ENCODE measurements around the gene NFATC2. TPM values are rescaled to one million over a fixed set of nuclear protein-coding genes. Genes with fewer than 3 reads are reported as not detected.
A peak's percentile ranks its signal among the peaks of the same experiment; 100 is the strongest.

The NFATC2 gene
- total RNA-seq, 1 donor from 2014 or later = 3.9 TPM

DNA sequence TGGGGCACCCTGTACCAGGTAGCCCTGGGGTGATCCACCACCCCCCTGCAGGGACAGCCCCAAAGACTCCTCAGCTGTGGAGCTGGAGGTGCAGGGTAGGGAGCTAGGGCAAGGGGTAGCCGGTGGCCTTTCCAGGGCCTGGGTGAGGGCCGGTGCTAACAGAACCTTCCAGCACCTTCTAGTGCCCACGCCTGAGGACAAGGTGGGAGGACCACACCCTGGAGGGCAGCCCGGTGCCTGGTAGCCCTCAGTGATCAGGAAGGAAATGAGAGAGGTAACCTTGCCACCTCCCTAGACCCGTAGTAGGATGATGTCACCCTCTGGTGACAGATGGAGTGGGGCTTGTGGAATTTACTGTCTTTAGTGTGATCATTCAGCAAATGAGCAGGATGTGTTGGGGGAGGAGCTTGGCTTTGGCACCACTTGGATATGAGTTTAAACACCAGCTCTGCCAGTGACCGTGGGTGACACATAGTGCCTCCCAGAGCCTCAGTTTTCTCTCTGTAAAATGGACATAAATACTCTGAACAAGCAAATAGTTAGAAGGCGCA is 187.7 kb downstream of the NFATC2 start:
- Histone ChIP-seq H3K4me3 (ENCODE audit: insufficient read depth, low read depth, low read length) (no peak overlapping the region), H2AFZ (ENCODE audit: low read depth, low read length) (no peak overlapping the region), H4K20me1 (ENCODE audit: insufficient read depth, low read length) (no peaks in the 10 kb centered on the region), H3K9ac (ENCODE audit: low read length) (peak overlapping the region; percentile 85), H3K79me2 (ENCODE audit: insufficient read depth, low read length) (no peaks in the 10 kb centered on the region), H3K36me3 (ENCODE audit: insufficient read depth, low read length) (no peaks in the 10 kb centered on the region), H3K27me3 (ENCODE audit: insufficient read depth, low read length) (no peaks in the 10 kb centered on the region), H3K4me2 (ENCODE audit: low read length) (peak overlapping the region; percentile 53), H3K27ac (ENCODE audit: low read depth, low read length) (peak overlapping the region; percentile 100), H3K4me1 (ENCODE audit: insufficient read depth, low read length) (peaks cover 50% of the 10 kb centered on the region), H3K9me3 (ENCODE audit: insufficient read depth, low read depth, low read length) (no peaks in the 10 kb centered on the region)
- Mint-ChIP-seq H3K27ac (ENCODE audit: unreplicated experiment) (peak overlapping the region; percentile 83), H3K9me3 (ENCODE audit: unreplicated experiment) (peaks cover 5% of the 10 kb centered on the region), H3K27me3 (ENCODE audit: low read depth, unreplicated experiment) (no peaks in the 10 kb centered on the region), H3K4me3 (ENCODE audit: unreplicated experiment) (no peak overlapping the region), H3K36me3 (ENCODE audit: low read depth, unreplicated experiment) (no peaks in the 10 kb centered on the region), H3K4me1 (ENCODE audit: low read depth, unreplicated experiment) (peaks cover 34% of the 10 kb centered on the region)
- DNase-seq (ENCODE audit: low read depth) = peak; percentile 78
- no peak for TF ChIP-seq CTCF (IDR thresholded peaks at IDR 0.05; ENCODE audit: insufficient read depth, low read depth, low read length)
- TF ChIP-seq EZH2 (IDR thresholded peaks at IDR 0.05; ENCODE audit: insufficient read depth, low read length) = no peak
- no peak for FAIRE-seq

- Histone ChIP-seq H3K9ac (ENCODE audit: low read length) (peak overlapping the region; percentile 85), H3K4me3 (ENCODE audit: insufficient read depth, low read depth, low read length) (peak overlapping the region; percentile 4), H3K9me3 (ENCODE audit: insufficient read depth, low read depth, low read length) (no peaks in the 10 kb centered on the region), H3K4me2 (ENCODE audit: low read length) (peak overlapping the region; percentile 53), H3K27ac (ENCODE audit: low read depth, low read length) (peak overlapping the region; percentile 100), H3K4me1 (ENCODE audit: insufficient read depth, low read length) (peaks cover 50% of the 10 kb centered on the region), H4K20me1 (ENCODE audit: insufficient read depth, low read length) (no peaks in the 10 kb centered on the region), H3K36me3 (ENCODE audit: insufficient read depth, low read length) (no peaks in the 10 kb centered on the region), H3K79me2 (ENCODE audit: insufficient read depth, low read length) (no peaks in the 10 kb centered on the region), H3K27me3 (ENCODE audit: insufficient read depth, low read length) (no peaks in the 10 kb centered on the region), H2AFZ (ENCODE audit: low read depth, low read length) (no peak overlapping the region)
- TF ChIP-seq EZH2 (IDR thresholded peaks at IDR 0.05; ENCODE audit: insufficient read depth, low read length) = no peak
- TF ChIP-seq CTCF (IDR thresholded peaks at IDR 0.05; ENCODE audit: insufficient read depth, low read depth, low read length) = no peak
- Mint-ChIP-seq H3K9me3 (ENCODE audit: unreplicated experiment) (peaks cover 3% of the 10 kb centered on the region), H3K36me3 (ENCODE audit: low read depth, unreplicated experiment) (no peaks in the 10 kb centered on the region), H3K27me3 (ENCODE audit: low read depth, unreplicated experiment) (no peaks in the 10 kb centered on the region), H3K27ac (ENCODE audit: unreplicated experiment) (no peak overlapping the region), H3K4me3 (ENCODE audit: unreplicated experiment) (no peak overlapping the region), H3K4me1 (ENCODE audit: low read depth, unreplicated experiment) (peaks cover 35% of the 10 kb centered on the region)
- FAIRE-seq (no peak), DNase-seq (ENCODE audit: low read depth) (peak; percentile 86)
These were observed 188.2 kb downstream of the NFATC2 start for GRCh38 chr20:51354191-51354768.

- Histone ChIP-seq H3K27me3 (ENCODE audit: insufficient read depth, low read length) (no peaks in the 10 kb centered on the region), H3K9me3 (ENCODE audit: insufficient read depth, low read depth, low read length) (no peaks in the 10 kb centered on the region), H2AFZ (ENCODE audit: low read depth, low read length) (no peak overlapping the region), H3K4me3 (ENCODE audit: insufficient read depth, low read depth, low read length) (no peak overlapping the region), H3K79me2 (ENCODE audit: insufficient read depth, low read length) (no peaks in the 10 kb centered on the region), H3K4me2 (ENCODE audit: low read length) (peak overlapping the region; percentile 12), H3K36me3 (ENCODE audit: insufficient read depth, low read length) (no peaks in the 10 kb centered on the region), H4K20me1 (ENCODE audit: insufficient read depth, low read length) (no peaks in the 10 kb centered on the region), H3K4me1 (ENCODE audit: insufficient read depth, low read length) (peaks cover 48% of the 10 kb centered on the region), H3K9ac (ENCODE audit: low read length) (peak overlapping the region; percentile 85), H3K27ac (ENCODE audit: low read depth, low read length) (peak overlapping the region; percentile 100)
- Mint-ChIP-seq H3K4me1 (ENCODE audit: low read depth, unreplicated experiment) (peaks cover 40% of the 10 kb centered on the region), H3K9me3 (ENCODE audit: unreplicated experiment) (peaks cover 3% of the 10 kb centered on the region), H3K27me3 (ENCODE audit: low read depth, unreplicated experiment) (no peaks in the 10 kb centered on the region), H3K4me3 (ENCODE audit: unreplicated experiment) (no peak overlapping the region), H3K36me3 (ENCODE audit: low read depth, unreplicated experiment) (no peaks in the 10 kb centered on the region), H3K27ac (ENCODE audit: unreplicated experiment) (peak overlapping the region; percentile 12)
- DNase-seq (ENCODE audit: low read depth) (no peak), FAIRE-seq (no peak)
- no peak for TF ChIP-seq EZH2 (IDR thresholded peaks at IDR 0.05; ENCODE audit: insufficient read depth, low read length)
- TF ChIP-seq CTCF (IDR thresholded peaks at IDR 0.05; ENCODE audit: insufficient read depth, low read depth, low read length) = no peak
These were observed 189.0 kb downstream of the NFATC2 start for GRCh38 chr20:51353491-51353890.

Measured in astrocyte (in vitro differentiated cells and primary cell).